PC-9 (cell line): Measurements from ENCODE around the gene FGD4.

ENCODE experiments used
- CTCF ChIP-seq: fragments of 200-600 bp; sonication (generic); conservative IDR thresholded peaks from 2 replicates; pipeline ENCODE4 v1.6.1; 2017; ENCODE audit warnings: mixed run types, antibody characterized with exemption, mild to moderate bottlenecking, moderate library complexity
- EZH2 ChIP-seq: fragments of 200-600 bp; sonication (generic); IDR thresholded peaks from 2 replicates; pipeline ENCODE4 v1.8.0; 2017; ENCODE audit warnings: antibody characterized with exemption, low read depth

GRCh38 chr12:32541754-32542374 is 142.5 kb downstream of the FGD4 start:
- no peak for TF ChIP-seq CTCF
- TF ChIP-seq EZH2 = no peak
